AG10803 (cell line): Measurements from ENCODE around the gene PDYN.

Source experiments
- DNase-seq: peaks from one replicate; pipeline ENCODE4 v3.0.0; 2010; ENCODE audit warnings: low read depth
- H3K4me3 ChIP-seq: 2 replicates; pipeline ENCODE4 v1.5.1; 2011; ENCODE audit warnings: mild to moderate bottlenecking, low read length, control low read depth
- TF ChIP-seq, protein P1 (sequence below): conservative IDR thresholded peaks from 2 replicates; pipeline ENCODE4 v1.5.1; 2011; ENCODE audit warnings: mild to moderate bottlenecking, low read length, control low read depth, inconsistent platforms

Gene PDYN

GRCh38 chr20:2023151-2023550 lies 29.3 kb upstream of the PDYN start:
- H3K4me3 ChIP-seq = no peak overlapping the region
- TF ChIP-seq, protein P1, sequence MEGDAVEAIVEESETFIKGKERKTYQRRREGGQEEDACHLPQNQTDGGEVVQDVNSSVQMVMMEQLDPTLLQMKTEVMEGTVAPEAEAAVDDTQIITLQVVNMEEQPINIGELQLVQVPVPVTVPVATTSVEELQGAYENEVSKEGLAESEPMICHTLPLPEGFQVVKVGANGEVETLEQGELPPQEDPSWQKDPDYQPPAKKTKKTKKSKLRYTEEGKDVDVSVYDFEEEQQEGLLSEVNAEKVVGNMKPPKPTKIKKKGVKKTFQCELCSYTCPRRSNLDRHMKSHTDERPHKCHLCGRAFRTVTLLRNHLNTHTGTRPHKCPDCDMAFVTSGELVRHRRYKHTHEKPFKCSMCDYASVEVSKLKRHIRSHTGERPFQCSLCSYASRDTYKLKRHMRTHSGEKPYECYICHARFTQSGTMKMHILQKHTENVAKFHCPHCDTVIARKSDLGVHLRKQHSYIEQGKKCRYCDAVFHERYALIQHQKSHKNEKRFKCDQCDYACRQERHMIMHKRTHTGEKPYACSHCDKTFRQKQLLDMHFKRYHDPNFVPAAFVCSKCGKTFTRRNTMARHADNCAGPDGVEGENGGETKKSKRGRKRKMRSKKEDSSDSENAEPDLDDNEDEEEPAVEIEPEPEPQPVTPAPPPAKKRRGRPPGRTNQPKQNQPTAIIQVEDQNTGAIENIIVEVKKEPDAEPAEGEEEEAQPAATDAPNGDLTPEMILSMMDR = no peak
- no peak for DNase-seq

- TF ChIP-seq, protein P1 = no peak
- no peak for DNase-seq
- H3K4me3 ChIP-seq = no peak overlapping the region
Observed at GRCh38 chr20:2022163-2022562, 28.3 kb upstream of the PDYN start.

DNA sequence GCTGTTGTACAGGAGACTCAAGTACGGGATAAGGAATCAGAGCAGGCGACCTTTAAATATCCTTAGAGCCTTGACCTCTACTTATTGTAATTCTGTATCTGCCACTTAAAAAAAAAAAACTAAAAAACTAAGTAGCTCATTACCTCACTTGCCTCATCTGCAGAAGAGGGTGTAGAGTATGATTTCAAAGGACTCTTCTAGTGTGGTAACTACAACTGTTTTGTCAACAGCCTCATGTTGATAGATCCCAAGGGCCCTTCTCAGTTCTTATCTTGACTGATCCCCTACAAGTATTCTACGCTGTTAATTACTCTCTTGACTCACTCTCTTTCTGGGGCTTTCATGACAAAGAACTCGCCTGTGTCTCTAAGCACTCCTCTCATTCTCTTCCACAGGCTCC lies 16.7 kb upstream of the PDYN start:
- TF ChIP-seq, protein P1 = no peak
- H3K4me3 ChIP-seq = no peak overlapping the region
- DNase-seq = no peak

DNA sequence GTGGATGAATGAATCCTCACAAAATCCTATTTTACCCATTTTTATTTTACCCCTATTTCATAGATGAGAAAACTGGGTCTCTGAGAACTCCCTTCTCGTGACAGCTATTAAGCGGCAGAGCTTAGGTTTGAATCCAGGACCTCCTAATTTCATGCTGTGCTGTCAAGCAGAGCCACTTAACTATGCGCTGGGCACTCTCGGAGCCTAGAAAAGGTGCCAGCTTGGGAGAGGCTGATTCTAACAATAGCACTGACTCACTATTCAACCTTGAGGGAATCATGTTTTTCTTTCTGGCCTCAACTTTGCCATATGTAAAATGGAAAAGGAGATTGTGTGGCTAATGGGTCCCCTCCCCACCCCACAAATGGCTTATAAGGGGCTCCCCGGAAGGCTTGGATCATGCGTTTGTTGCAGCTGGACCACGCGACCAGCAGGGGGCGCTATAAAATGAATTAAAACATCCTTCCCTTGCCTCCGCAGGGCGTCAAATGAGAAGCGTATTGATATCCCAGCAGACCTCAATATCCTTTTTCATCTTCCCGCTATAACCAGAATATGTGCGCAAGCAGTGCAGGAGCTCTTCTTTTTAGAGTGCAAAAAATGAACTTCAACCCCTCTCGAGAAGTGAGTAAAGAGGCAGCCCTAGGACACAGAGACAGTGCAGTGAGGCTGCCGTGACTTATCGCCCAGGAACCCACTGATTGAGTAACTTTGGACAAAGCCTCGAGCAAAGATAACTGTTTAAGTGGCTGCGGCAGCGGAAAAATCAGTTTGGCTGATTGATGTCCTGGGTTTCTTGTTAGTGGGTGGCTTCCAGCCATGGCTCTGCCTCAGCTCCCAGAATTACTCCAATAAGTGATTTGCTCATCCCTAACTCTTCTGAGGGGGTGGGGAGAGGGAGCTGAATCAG lies 12.8 kb upstream of the PDYN start:
- TF ChIP-seq, protein P1 = peak; percentile 71
- DNase-seq = peak; percentile 86
- no peak overlapping the region for H3K4me3 ChIP-seq

GRCh38 chr20:2005831-2006426 lies 12.1 kb upstream of the PDYN start:
- no peak overlapping the region for H3K4me3 ChIP-seq
- DNase-seq = peak; percentile 49
- TF ChIP-seq, protein P1 = no peak

GRCh38 chr20:2005359-2005758 lies 11.5 kb upstream of the PDYN start:
- no peak for DNase-seq
- H3K4me3 ChIP-seq = no peak overlapping the region
- TF ChIP-seq, protein P1 = no peak

- no peak overlapping the region for H3K4me3 ChIP-seq
- DNase-seq = no peak
- TF ChIP-seq, protein P1 = no peak
Observed at GRCh38 chr20:2004171-2004570, 10.3 kb upstream of the PDYN start.
